Retinal pigment epithelial cell (primary cell): ENCODE data around the gene CEMIP2.
A peak's percentile ranks its signal among the peaks of the same experiment; 100 is the strongest.

Experiments used
- DNase-seq: peaks from one replicate; pipeline ENCODE4 v3.0.0-alpha.2; 2010; ENCODE audit warnings: low read depth
- H3K4me3 ChIP-seq: 2 replicates; pipeline ENCODE4 v1.5.1; 2011; ENCODE audit warnings: mild to moderate bottlenecking, low read length, control low read depth, moderate library complexity
- CTCF ChIP-seq: conservative IDR thresholded peaks from 2 replicates; pipeline ENCODE4 v1.5.1; 2011; ENCODE audit warnings: low read depth, low read length, control low read depth, inconsistent platforms

CEMIP2 gene

GRCh38 chr9:71743217-71743705 lies 25.1 kb downstream of the CEMIP2 start:
- TF ChIP-seq CTCF, result no peak
- DNase-seq, result no peak
- H3K4me3 ChIP-seq, result no peak overlapping the region

GRCh38 chr9:71742703-71743102 lies 25.6 kb downstream of the CEMIP2 start:
- no peak overlapping the region for H3K4me3 ChIP-seq
- TF ChIP-seq CTCF, result no peak
- no peak for DNase-seq

- H3K4me3 ChIP-seq, result no peak overlapping the region
- no peak for TF ChIP-seq CTCF
- no peak for DNase-seq
Measured at GRCh38 chr9:71741926-71742648, 26.2 kb downstream of the CEMIP2 start.

- TF ChIP-seq CTCF, result no peak
- DNase-seq, result no peak
Measured at GRCh38 chr9:71740199-71740598, 28.1 kb downstream of the CEMIP2 start.

DNA sequence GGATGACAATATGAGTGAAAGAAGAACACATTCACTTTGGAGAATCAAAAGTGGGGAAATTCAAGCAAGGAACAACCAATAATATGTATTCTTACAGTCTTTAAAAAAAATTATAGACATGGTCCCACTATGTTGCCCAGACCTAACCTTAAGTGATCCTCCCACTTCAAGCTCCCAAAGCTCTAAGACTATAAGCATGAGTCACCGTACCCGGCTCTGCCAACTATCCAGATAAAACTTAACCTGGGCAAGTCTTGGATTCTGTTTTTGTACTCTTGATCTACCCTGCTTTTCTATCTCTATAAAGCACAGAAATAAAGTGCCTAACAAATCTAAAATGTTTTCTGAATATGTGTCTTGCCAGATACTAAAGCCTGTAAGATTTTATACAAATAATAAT lies 30.9 kb downstream of the CEMIP2 start:
- H3K4me3 ChIP-seq, result no peak overlapping the region
- peak; percentile 32 for DNase-seq
- TF ChIP-seq CTCF, result no peak

More at GRCh38 chr9:71740199-71740598, 28.1 kb downstream of the CEMIP2 start:
- no peak overlapping the region for H3K4me3 ChIP-seq

- DNase-seq, result no peak
- H3K4me3 ChIP-seq, result no peak overlapping the region
- no peak for TF ChIP-seq CTCF
Measured at GRCh38 chr9:71736236-71736635, 32.1 kb downstream of the CEMIP2 start.

DNA sequence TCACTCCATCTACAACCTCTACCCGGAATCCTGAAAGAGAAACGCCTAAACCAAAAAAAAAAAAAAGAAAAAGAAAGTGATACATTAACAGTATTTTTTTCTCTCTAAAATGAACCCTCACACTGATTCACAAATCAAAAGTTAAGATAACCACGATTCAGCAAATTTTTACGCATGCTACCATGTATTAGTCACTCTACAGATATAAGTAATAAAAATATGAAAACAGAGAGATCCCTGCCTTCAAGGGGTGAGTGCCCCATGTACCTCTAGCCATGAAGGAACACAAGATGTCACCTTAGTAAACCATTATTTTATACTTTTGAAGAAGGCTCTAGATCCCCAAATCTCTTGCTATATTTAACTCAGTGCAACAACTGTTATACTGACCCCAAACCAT lies 33.4 kb downstream of the CEMIP2 start:
- H3K4me3 ChIP-seq, result no peak overlapping the region
- no peak for TF ChIP-seq CTCF
- DNase-seq, result no peak
